Measurements from ENCODE around the gene CD160.
"Not testable (repeated sequence)": the region's sequence is repeated elsewhere in the genome, so short reads cannot be mapped to it uniquely, and the experiment has no call there.

The CD160 gene

GRCh38 chr1:145701306-145701862, 17.9 kb upstream of the CD160 start:
- no peak for DNase-seq
- TF ChIP-seq POLR2A (IDR thresholded peaks at IDR 0.05; ENCODE audit: low read length): no peak
- no peak for TF ChIP-seq GATA1 (IDR thresholded peaks at IDR 0.05; ENCODE audit: low read depth, low read length)

GRCh38 chr1:145702052-145702451, 17.2 kb upstream of the CD160 start:
- TF ChIP-seq GATA1 (IDR thresholded peaks at IDR 0.05; ENCODE audit: low read depth, low read length): no peak
- no peak for TF ChIP-seq POLR2A (IDR thresholded peaks at IDR 0.05; ENCODE audit: low read length)
- DNase-seq: no peak

GRCh38 chr1:145702826-145703225, 16.5 kb upstream of the CD160 start:
- TF ChIP-seq POLR2A (IDR thresholded peaks at IDR 0.05; ENCODE audit: low read length) (no peak), GATA1 (IDR thresholded peaks at IDR 0.05; ENCODE audit: low read depth, low read length) (no peak)
- DNase-seq: no peak

GRCh38 chr1:145705622-145706021, 13.7 kb upstream of the CD160 start:
- TF ChIP-seq POLR2A (IDR thresholded peaks at IDR 0.05; ENCODE audit: low read length): no peak
- no peak for TF ChIP-seq GATA1 (IDR thresholded peaks at IDR 0.05; ENCODE audit: low read depth, low read length)
- DNase-seq: no peak

- DNase-seq: no peak
- no peak for TF ChIP-seq POLR2A (IDR thresholded peaks at IDR 0.05; ENCODE audit: low read length)
- TF ChIP-seq GATA1 (IDR thresholded peaks at IDR 0.05; ENCODE audit: low read depth, low read length): no peak
Observed at GRCh38 chr1:145706086-145706664, 13.1 kb upstream of the CD160 start.

- DNase-seq: no peak
- TF ChIP-seq GATA1 (IDR thresholded peaks at IDR 0.05; ENCODE audit: low read depth, low read length) (no peak), POLR2A (IDR thresholded peaks at IDR 0.05; ENCODE audit: low read length) (no peak)
Observed at GRCh38 chr1:145707183-145707867, 12.0 kb upstream of the CD160 start, which contains the start of gene PDZK1. Gene PDZK1 (minus strand): TSS chr1:145707368. CDS start chr1:145688021, 19,347 bp downstream.

- TF ChIP-seq POLR2A (IDR thresholded peaks at IDR 0.05; ENCODE audit: low read length) (no peak), GATA1 (IDR thresholded peaks at IDR 0.05; ENCODE audit: low read depth, low read length) (no peak)
- DNase-seq: no peak
Observed at GRCh38 chr1:145708063-145708462, 11.2 kb upstream of the CD160 start.

- TF ChIP-seq GATA1 (IDR thresholded peaks at IDR 0.05; ENCODE audit: low read depth, low read length) (no peak), POLR2A (IDR thresholded peaks at IDR 0.05; ENCODE audit: low read length) (no peak)
- DNase-seq: no peak
Observed at GRCh38 chr1:145710291-145711027, 8.8 kb upstream of the CD160 start.

- TF ChIP-seq GATA1 (IDR thresholded peaks at IDR 0.05; ENCODE audit: low read depth, low read length): no peak
- no peak for TF ChIP-seq POLR2A (IDR thresholded peaks at IDR 0.05; ENCODE audit: low read length)
- DNase-seq: no peak
Observed at GRCh38 chr1:145711213-145711651, 8.1 kb upstream of the CD160 start.

- DNase-seq: no peak
- TF ChIP-seq GATA1 (IDR thresholded peaks at IDR 0.05; ENCODE audit: low read depth, low read length) (no peak), POLR2A (IDR thresholded peaks at IDR 0.05; ENCODE audit: low read length) (no peak)
Observed at GRCh38 chr1:145714524-145715111, 4.7 kb upstream of the CD160 start.

GRCh38 chr1:145716641-145717345, 2.5 kb upstream of the CD160 start:
- DNase-seq: no peak
- no peak for TF ChIP-seq POLR2A (IDR thresholded peaks at IDR 0.05; ENCODE audit: low read length)

- DNase-seq: no peak
- TF ChIP-seq GATA1 (IDR thresholded peaks at IDR 0.05; ENCODE audit: low read depth, low read length) (no peak), POLR2A (IDR thresholded peaks at IDR 0.05; ENCODE audit: low read length) (no peak)
Observed at GRCh38 chr1:145717833-145718232, 1.5 kb upstream of the CD160 start.

GRCh38 chr1:145718465-145718864, 834 bp upstream of the CD160 start:
- DNase-seq: not testable (repeated sequence)

- no peak for TF ChIP-seq GATA1 (IDR thresholded peaks at IDR 0.05; ENCODE audit: low read depth, low read length)
- no peak for TF ChIP-seq POLR2A (IDR thresholded peaks at IDR 0.05; ENCODE audit: low read length)
- DNase-seq: no peak
Observed at GRCh38 chr1:145720556-145720877, 1.2 kb downstream of the CD160 start.

Measured in erythroblast (primary cell).